ENCODE results near the gene GLCCI1. TPM values are rescaled to one million over a fixed set of nuclear protein-coding genes. Genes with fewer than 3 reads are reported as not detected.

GLCCI1 gene
- polyA plus RNA-seq, 1 donor from 2014 or later = 37.2 TPM

GRCh38 chr7:8089036-8089780 is 120.6 kb downstream of the GLCCI1 start:
- no peaks in the 10 kb centered on the region for H3K27me3 ChIP-seq (ENCODE audit: insufficient read depth, low read depth, low read length)
- H3K79me2 ChIP-seq (replicated peaks; ENCODE audit: insufficient read depth, low read length) = no peaks in the 10 kb centered on the region
- H3K4me2 ChIP-seq (ENCODE audit: low read length) = no peak overlapping the region
- no peak overlapping the region for H3K4me3 ChIP-seq (ENCODE audit: low read length)
- no peaks in the 10 kb centered on the region for H3K9me2 ChIP-seq (ENCODE audit: insufficient read depth, low read length)
- no peaks in the 10 kb centered on the region for H3K36me3 ChIP-seq (ENCODE audit: insufficient read depth, low read length)
- no peaks in the 10 kb centered on the region for H3F3A ChIP-seq (ENCODE audit: insufficient read depth, low read length, poor library complexity, severe bottlenecking)
- no peak overlapping the region for H2AFZ ChIP-seq (ENCODE audit: low read depth, low read length)
- H4K20me1 ChIP-seq (ENCODE audit: insufficient read depth) = no peaks in the 10 kb centered on the region
- H3K9ac ChIP-seq (ENCODE audit: low read length) = no peak overlapping the region
- TF ChIP-seq CTCF (IDR thresholded peaks at IDR 0.05; ENCODE audit: poor library complexity, severe bottlenecking) (no peak), REST (IDR thresholded peaks at IDR 0.05; ENCODE audit: borderline replicate concordance) (no peak), EP300 (conservative IDR thresholded peaks at IDR 0.05; ENCODE audit: poor library complexity, severe bottlenecking) (no peak), TAF1 (IDR thresholded peaks at IDR 0.05; ENCODE audit: low read depth) (no peak), RAD21 (conservative IDR thresholded peaks at IDR 0.05) (no peak), MXI1 (conservative IDR thresholded peaks at IDR 0.05; ENCODE audit: poor library complexity, severe bottlenecking) (no peak), SMC3 (conservative IDR thresholded peaks at IDR 0.05; ENCODE audit: poor library complexity) (no peak), POLR2AphosphoS5 (IDR thresholded peaks at IDR 0.05) (no peak), EZH2 (IDR thresholded peaks at IDR 0.05; ENCODE audit: borderline replicate concordance, insufficient read depth, low read length, poor library complexity, severe bottlenecking) (no peak)
- no peaks in the 10 kb centered on the region for H3K9me3 ChIP-seq (ENCODE audit: low read length)
- no peak overlapping the region for H3K27ac ChIP-seq (ENCODE audit: low read length)

GRCh38 chr7:8092140-8092539 is 123.5 kb downstream of the GLCCI1 start:
- H3K9me3 ChIP-seq (ENCODE audit: low read length) = no peaks in the 10 kb centered on the region
- H3K79me2 ChIP-seq (replicated peaks; ENCODE audit: insufficient read depth, low read length) = no peaks in the 10 kb centered on the region
- no peaks in the 10 kb centered on the region for H3K27me3 ChIP-seq (ENCODE audit: insufficient read depth, low read depth, low read length)
- H2AFZ ChIP-seq (ENCODE audit: low read depth, low read length) = no peak overlapping the region
- no peaks in the 10 kb centered on the region for H4K20me1 ChIP-seq (ENCODE audit: insufficient read depth)
- TF ChIP-seq MXI1 (conservative IDR thresholded peaks at IDR 0.05; ENCODE audit: poor library complexity, severe bottlenecking) (no peak), EZH2 (IDR thresholded peaks at IDR 0.05; ENCODE audit: borderline replicate concordance, insufficient read depth, low read length, poor library complexity, severe bottlenecking) (no peak), POLR2AphosphoS5 (IDR thresholded peaks at IDR 0.05) (no peak), EP300 (conservative IDR thresholded peaks at IDR 0.05; ENCODE audit: poor library complexity, severe bottlenecking) (no peak), SMC3 (conservative IDR thresholded peaks at IDR 0.05; ENCODE audit: poor library complexity) (no peak), CTCF (IDR thresholded peaks at IDR 0.05; ENCODE audit: poor library complexity, severe bottlenecking) (no peak), REST (IDR thresholded peaks at IDR 0.05; ENCODE audit: borderline replicate concordance) (no peak), RAD21 (conservative IDR thresholded peaks at IDR 0.05) (no peak), TAF1 (IDR thresholded peaks at IDR 0.05; ENCODE audit: low read depth) (no peak)
- no peak overlapping the region for H3K4me3 ChIP-seq (ENCODE audit: low read length)
- no peaks in the 10 kb centered on the region for H3K36me3 ChIP-seq (ENCODE audit: insufficient read depth, low read length)
- no peak overlapping the region for H3K27ac ChIP-seq (ENCODE audit: low read length)
- H3K9me2 ChIP-seq (ENCODE audit: insufficient read depth, low read length) = no peaks in the 10 kb centered on the region
- H3K4me2 ChIP-seq (ENCODE audit: low read length) = no peak overlapping the region
- no peaks in the 10 kb centered on the region for H3F3A ChIP-seq (ENCODE audit: insufficient read depth, low read length, poor library complexity, severe bottlenecking)
- H3K9ac ChIP-seq (ENCODE audit: low read length) = no peak overlapping the region
